IPS DF 19.7 (cell line): ENCODE results near the gene NCAPG2.
"Not testable (repeated sequence)": the region's sequence is repeated elsewhere in the genome, so short reads cannot be mapped to it uniquely, and the experiment has no call there.

ENCODE experiments used
- DNase-seq: peaks from one replicate; pipeline ENCODE4 v3.0.0-alpha.2; 2013; ENCODE audit warnings: low read depth, low spot score

Gene NCAPG2

DNA sequence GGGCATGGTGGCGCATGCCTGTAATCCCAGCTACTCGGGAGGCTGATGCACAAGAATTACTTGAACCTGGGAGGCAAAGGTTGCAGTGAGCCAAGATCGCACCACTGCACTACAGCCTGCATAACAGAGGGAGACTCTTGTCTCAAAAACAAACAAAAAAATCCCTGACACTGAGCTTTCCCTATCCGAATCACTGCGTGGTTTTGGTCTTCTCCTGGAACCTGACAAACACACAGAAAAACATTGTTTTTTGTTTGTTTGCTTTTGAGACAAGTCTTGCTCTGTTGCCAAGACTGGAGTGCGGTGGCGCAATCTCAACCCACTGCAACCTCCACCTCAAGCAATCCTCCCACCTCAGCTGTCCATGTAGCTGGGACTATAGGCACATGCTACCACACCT, 66.6 kb downstream of the NCAPG2 start:
- no peak for DNase-seq

DNA sequence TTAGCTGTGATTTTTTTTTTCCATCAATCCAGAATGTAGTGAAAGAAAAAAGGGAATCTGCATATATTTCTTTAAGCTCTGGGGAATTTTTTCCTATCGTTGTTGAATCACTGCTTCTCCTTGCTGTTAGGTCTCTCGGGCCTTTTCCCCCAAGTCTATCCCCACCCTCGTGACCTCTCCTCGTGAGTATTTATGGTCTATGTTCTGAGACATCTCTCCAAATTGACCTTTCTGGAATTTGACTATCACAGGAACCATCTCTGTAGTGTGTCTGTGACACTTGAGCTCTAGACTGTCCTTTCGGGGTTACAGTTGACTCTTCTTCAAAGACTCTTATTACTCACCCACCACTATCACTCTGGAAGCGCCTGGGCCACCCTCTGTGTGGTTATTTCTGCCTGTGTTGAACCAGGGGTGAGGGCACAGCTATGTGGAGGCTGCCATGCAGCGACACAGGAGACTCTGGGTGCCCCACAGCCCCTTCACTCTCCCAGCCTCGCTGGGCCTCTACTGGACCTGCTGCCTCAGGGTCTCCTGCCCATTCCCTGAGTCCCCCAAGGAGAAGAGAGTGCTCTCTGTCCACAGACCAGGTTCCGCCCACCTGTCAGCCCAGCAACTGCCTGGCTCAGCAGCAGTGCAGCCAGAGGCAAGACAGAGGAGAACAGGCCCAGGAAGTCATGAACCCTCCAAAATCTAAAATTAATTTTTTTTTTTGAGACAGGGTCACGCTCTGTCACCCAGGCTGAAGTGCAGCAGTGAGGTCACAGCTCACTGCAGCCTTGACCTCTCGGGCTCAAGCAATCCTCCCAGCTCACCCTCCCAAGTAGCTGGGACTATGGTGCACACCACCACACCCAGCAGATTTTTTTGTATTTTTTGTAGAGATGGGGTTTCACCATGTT, 71.3 kb downstream of the NCAPG2 start:
- no peak for DNase-seq

DNA sequence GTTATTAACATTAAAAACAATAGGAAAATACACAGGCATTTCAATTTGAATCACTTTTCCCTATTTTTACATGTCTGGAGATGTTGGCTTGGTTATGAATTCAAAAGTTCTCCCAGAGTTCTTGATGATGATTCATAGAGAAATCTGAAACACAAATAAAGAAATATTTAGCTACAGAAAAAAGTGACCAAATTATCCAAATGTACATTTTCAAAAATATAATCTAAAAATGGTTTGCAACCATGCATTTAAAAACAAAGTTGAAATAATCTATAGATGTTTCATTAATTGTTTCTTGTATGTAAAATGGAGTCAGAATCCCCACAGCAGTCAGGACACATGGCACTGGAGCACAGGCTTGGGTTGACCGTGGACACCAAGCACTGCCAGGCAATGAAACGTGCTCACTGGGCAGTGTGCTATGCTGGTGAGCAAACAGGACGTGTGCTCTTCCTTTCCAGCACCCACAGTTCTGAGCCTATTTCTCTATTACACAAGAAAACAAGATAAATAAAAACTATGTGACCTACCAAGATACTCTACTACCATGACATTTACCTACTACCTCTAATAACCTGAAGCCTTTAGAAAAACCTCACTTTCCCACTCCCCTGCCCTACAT, 72.9 kb downstream of the NCAPG2 start:
- no peak for DNase-seq

DNA sequence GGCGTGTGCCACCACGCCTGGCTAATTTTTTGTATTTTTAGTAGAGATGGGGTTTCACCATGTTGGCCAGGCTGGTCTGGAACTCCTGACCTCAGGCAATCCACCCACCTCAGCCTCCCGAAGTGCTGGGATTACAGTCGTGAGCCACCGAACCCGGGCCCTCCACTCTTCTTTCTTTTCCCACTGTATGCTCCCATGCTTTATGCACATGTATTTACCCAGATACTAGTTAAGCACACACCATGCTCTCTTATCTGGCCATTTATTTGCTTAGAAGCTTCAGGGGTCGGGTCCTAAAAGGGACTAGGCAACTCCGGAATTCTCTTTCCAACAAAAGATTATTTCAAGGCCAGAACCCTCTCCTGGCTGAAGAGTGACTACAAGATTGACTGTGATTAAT, 78.3 kb downstream of the NCAPG2 start:
- not testable (repeated sequence) for DNase-seq

DNA sequence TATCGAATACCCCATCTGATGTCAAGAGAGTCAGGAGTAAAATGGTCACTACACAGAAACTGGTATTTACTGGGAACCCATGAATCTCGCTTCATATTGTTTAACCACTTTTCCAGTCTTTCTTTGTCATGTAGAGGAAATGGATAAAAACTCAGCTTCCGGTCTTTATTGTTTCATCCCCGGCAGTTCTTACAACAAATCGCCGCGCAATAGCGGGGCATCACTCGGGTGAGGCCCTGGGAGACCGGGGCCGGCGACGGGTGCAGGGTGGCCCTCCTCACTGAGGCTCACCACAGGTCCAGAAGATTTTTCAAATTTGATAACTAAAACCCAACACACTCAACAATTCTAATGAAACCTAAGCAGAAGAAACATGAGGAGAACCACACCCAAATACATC, 81.4 kb downstream of the NCAPG2 start:
- DNase-seq: no peak

DNA sequence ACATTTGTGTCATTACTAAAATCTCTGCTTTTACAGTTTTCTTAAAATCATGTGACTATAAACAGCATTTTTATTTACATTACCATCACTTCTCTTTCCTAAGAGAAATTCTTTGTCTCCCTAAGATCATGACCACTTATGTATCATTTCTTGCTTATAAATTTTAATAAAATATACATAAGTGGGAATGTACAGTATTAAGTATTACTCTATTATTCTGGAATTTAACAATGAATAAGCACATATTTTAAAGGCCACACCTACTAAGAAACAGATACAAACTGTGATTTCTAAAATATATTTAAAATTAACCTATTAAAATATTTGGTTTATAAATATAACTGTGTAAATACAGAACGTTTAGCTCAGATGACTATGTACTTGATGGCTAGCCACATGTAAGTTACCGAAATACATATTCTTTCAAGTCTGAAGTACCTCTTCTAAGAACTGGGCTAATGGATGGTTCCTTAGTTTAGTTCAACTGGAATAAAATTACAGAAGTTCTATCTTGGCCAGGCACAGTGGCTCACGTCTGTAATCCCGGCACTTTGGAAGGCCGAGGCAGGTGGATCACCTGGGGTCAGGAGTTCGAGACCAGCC, 83.7 kb downstream of the NCAPG2 start:
- DNase-seq: no peak

- no peak for DNase-seq
Observed at GRCh38 chr7:158620418-158620817, 84.2 kb downstream of the NCAPG2 start.

DNA sequence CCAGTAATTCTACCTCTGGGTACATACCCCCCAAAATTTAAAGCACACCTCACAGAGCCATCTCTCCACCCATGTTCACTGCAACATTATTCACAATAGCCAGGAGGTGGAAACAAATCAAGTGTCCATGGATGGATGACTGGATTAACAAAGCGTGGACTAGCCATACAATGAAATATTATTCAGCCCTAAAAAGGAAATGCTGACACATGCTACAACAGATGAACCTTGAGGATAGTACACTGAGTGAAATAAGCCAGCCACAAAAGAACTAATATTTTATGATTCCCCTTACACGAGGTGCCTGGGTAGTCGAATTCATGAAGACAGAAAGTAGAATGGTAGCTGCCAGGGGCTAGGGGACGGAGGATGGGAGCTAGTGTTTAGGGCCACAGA, 85.9 kb downstream of the NCAPG2 start:
- DNase-seq: no peak

GRCh38 chr7:158617737-158618128, 86.9 kb downstream of the NCAPG2 start:
- DNase-seq: peak; percentile 75

DNA sequence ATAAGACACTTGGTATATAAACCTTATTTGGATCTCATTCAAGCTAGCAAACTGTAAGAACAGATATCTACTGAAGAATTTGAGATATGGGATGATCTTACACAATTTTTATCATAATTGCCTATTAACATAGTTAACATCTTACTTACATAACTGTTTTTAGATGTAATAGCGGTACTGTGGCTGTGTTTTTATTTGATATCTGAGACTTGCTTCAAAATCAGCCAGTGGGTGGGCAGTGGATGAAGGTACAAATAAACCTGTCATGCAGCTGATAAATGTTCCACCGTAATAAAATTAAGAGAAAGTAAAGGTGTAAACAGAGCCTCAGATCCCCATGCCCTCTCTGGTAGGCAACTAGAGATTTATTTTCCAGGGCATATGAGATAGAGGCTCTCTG, 88.6 kb downstream of the NCAPG2 start:
- no peak for DNase-seq

DNA sequence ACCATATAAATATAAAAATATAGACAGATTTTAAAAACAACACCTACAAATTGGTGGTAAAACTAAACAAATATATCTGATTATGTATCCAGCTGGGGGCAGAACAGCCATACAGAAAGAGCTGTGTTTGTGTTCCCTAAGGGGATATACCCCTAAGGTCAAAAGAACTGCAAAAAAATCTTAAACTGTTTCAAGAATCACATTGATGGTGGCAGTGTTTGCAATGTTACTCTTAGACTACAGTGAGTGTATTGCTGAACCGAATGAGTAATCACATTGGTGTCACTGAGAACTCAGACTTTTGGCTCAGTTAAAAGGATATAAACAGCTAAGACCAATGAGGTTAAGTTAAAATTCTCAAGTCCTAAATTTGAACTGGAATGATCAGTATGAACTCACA, 89.9 kb downstream of the NCAPG2 start:
- DNase-seq: no peak

DNA sequence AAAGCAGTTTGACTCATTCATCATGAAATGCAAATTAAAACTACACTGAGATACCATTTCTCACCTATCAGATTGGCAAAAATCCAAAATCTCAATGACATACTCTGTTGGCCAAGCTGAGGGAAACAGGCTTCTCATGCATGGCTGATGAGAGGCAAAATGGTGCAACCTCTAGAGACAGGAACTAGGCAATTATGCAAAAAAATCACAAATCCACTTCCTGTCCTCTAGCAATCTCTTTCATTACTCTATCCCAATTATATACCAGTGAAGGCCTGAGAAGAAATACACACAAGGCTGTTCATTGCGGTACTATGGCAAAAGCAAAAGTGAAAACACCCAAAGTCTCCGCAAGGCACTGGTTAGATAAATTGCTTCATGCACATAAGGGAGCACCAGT, 91.1 kb downstream of the NCAPG2 start:
- DNase-seq: no peak

GRCh38 chr7:158612546-158612945, 92.1 kb downstream of the NCAPG2 start:
- no peak for DNase-seq

GRCh38 chr7:158611541-158611940, 93.1 kb downstream of the NCAPG2 start:
- DNase-seq: no peak

- DNase-seq: no peak
Observed at GRCh38 chr7:158609313-158609974, 95.2 kb downstream of the NCAPG2 start.

DNA sequence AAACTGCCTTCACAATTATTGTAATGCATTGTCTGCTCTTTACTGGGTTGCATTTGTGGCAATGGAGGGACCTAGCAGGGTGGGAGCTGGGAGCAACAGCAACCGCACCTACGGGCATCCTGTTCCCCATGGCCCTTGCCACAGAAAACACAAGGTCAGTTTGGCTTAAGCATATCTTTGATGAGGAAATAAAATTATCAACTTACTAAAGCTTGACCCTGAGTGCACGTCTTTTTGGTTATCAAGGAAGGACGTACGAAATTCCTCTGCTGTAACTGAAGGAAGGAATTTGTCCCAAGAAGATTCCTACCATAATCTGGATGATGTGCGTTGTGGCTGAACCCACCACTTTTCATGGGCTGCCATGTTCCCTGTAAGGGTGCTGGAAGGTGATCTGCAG, 97.0 kb downstream of the NCAPG2 start:
- no peak for DNase-seq

DNA sequence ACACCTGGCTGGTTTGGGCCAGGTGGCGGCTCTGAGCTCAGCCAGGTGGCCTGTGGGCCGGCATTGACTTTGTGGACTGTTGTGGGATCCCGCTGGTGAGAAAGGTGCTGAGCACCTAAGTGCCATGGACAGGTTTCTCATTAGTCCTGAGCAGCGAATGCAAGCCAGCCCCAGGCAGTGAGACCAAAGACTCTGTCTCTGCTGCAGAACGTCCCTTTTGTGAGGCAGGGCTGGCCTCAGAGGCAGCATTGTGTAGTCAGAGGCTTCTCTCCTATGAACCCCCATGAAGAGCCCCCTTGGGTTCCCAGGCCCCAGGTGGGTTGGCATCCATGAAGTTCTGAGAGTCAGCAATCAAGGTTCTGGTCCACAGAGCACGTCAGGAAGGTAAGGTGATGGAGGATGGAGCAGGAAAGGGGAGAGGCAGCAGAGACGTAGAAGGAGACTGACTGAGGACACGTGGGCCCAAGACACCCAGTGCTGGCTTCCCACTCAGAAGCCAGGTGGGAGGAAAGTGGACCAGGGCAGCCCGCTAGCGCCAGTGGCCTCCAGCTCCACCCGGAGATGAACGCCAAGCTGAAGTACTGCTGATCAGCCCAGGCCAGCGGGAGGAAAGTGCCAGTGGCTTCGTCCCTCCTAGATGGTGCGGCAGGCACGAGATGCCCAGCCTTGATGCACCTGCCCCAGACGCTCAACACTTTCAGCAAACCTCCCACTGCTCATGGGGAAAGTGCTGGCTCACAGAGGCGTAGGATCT, 97.8 kb downstream of the NCAPG2 start:
- no peak for DNase-seq

GRCh38 chr7:158606129-158606528, 98.5 kb downstream of the NCAPG2 start:
- DNase-seq: no peak

- no peak for DNase-seq
Observed at GRCh38 chr7:158603773-158604755, 100.5 kb downstream of the NCAPG2 start.
